B cell (primary cell): ENCODE results near the gene TENT5C.

ENCODE experiments used
- CTCF ChIP-seq: fragments of 200-600 bp; IDR thresholded peaks from one replicate; pipeline ENCODE4 v1.8.0; 2022; ENCODE audit warnings: antibody characterized with exemption, mild to moderate bottlenecking
- EZH2 ChIP-seq: IDR thresholded peaks from 2 replicates; pipeline ENCODE4 v1.6.1; 2012; ENCODE audit warnings: borderline replicate concordance, low read depth, mild to moderate bottlenecking, moderate library complexity, low read length; ENCODE audit not compliant: insufficient read depth, poor library complexity, severe bottlenecking

- no peak for TF ChIP-seq CTCF
- no peak for TF ChIP-seq EZH2
Measured at GRCh38 chr1:117642963-117643362, 37.1 kb downstream of the TENT5C start.
